Measurements from ENCODE around the gene PDGFB.
"Not testable (repeated sequence)": the region's sequence is repeated elsewhere in the genome, so short reads cannot be mapped to it uniquely, and the experiment has no call there.

The PDGFB gene

GRCh38 chr22:39223091-39223710, 21.6 kb downstream of the PDGFB start:
- no peak for DNase-seq

GRCh38 chr22:39221999-39222686, 22.6 kb downstream of the PDGFB start:
- DNase-seq: no peak

DNA sequence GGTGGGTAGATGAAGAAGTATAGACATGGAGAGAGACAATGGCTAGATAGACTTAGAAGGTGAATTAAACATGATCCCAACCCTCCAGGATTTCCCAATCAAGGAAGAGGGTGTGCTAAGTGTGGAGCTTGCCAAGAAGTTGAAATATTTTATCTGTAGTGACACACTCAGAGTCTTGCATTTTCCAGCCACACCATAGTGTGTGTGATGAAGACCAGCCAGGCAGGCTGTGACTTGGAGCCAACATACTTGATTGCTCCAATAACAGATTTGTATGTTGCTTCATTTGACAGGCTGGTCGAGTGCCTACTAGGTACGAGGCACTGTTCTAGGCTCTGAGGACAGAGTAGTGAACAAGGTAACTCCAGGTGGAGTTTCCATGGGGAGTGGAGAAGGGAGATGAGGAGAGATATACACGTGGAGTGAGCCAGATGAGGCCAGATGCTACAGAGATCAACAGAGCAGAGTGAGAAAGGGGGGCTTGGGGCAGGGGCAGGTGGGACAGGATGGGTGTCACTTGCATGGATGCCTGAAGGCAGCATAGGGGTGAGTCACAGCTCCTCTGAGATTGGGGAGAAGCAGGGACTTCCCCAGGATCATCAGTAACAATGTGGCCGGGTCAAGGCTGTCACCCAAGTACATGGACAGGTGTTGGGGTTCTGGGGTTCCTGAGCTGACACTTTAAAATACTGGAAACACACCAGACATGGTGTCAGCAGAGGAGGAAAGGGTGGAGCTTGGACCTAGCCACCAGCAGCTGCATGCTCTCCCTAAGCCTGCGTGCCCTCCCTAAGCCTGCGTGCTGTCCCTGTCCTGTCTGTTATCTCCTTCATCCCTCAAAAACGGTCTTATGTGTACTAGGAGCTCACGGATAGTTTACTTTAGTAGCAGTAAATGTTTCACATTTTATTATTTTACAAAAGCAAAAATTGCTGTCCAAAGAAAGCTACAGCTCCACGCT, 23.6 kb downstream of the PDGFB start:
- DNase-seq: no peak

GRCh38 chr22:39220450-39220849, 24.3 kb downstream of the PDGFB start:
- DNase-seq: no peak

- DNase-seq: no peak
Observed at GRCh38 chr22:39219071-39220039, 25.4 kb downstream of the PDGFB start.

- DNase-seq: not testable (repeated sequence)
Observed at GRCh38 chr22:39218432-39218831, 26.4 kb downstream of the PDGFB start.

- DNase-seq: no peak
Observed at GRCh38 chr22:39216143-39216490, 28.7 kb downstream of the PDGFB start.

DNA sequence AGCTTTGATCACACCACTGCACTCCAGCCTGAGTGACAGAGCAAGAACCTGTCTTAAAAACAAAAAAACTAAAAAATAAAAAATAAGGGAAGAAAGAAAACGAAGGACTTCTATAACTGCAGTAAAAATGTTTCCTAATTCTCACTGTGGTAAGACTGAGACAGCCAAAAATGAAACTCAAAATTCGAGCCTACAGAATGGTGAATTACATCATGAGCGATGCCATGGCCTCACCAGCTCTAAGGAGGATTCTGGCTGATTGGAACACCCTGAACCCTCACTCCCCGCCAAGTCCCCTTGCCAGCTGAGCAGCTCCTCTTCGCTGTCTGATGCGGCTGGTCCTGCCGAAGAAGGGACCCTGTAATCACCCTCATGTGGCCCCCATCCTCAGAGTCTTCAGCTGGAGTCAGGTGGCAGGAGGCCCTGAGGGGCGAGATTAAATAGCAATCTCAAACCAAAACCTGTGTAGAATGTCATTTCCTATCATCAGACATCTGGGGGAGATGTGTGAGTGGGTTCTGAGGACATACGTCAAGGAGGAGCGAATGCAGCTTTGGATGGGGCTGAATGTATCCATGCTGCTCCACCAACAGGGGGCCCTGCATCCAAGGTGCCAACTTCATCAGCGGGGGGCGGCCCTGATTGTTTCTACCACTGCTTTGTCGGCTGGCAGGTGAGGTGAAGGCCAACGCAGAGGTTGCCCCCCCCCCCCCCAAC, 29.2 kb downstream of the PDGFB start:
- DNase-seq: no peak

DNA sequence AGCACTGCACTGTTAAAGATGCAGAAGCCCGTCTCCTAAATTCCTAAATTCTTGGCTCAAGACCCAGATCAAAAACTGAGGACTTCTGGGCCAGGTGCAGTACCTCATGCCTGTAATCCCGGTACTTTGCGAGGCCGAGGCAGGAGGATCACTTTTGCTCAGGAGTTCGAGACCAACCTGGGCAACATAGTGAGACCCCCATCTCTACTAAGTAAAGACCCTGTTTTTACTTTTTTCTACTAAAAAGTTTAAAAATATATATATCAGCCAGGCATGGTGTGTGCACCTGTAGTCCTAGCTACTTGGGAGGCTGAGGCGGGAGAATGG, 29.7 kb downstream of the PDGFB start:
- no peak for DNase-seq

DNA sequence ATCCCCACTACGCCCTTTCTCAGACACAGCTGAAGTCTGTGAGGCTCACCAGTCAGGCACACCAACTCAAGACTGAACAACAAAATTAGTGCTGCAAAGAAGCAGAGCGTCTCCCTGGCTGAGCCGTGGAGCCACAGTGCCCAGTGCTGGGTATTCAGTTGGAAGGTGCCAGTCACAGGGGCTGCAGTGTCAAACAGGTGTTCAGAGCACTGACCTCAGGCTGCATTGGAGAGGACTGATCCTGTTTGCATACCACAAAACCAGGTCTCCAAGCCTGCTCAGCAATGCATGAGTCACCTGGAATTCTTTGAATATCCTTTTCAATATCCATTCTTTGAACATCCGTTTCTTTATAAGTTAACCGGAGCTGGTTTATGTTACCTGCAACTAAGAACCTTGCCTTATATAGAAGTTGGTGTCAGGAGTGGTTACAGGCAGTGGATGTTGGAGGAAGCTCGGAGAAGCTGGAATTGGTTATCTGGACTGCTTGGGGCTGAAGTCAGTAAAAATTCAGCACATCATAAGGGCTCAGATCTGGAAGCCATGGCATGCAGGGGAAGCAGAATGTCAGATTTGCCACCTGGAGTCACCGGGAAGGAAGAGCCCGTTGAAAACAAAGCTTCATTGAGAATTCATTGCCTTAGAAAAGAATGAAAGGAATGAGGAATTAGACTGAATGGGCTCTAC, 30.3 kb downstream of the PDGFB start:
- DNase-seq: peak; percentile 56

DNA sequence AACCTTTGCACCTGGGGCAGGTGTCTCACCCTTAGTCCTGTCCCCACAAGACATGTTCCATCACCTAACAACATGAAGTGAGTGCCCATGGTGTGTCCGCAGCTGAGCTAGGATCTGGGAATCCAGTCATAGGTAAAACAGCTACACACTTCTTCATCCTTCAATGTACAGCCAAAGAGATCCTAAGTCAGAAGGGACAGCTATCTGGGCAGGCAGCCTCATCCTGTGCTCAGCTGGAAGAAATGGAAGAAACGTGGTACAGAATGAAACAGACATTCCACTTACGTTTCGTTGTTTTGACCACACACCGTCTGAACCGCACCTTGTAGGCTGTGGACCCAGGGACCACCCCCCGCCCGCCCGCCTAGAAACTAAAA, 30.8 kb downstream of the PDGFB start:
- DNase-seq: no peak

GRCh38 chr22:39212721-39213376, 31.9 kb downstream of the PDGFB start:
- DNase-seq: no peak

GRCh38 chr22:39209756-39210155, 35.0 kb downstream of the PDGFB start:
- no peak for DNase-seq

- no peak for DNase-seq
Observed at GRCh38 chr22:39208013-39208680, 36.6 kb downstream of the PDGFB start.

- DNase-seq: no peak
Observed at GRCh38 chr22:39207141-39208012, 37.4 kb downstream of the PDGFB start.

DNA sequence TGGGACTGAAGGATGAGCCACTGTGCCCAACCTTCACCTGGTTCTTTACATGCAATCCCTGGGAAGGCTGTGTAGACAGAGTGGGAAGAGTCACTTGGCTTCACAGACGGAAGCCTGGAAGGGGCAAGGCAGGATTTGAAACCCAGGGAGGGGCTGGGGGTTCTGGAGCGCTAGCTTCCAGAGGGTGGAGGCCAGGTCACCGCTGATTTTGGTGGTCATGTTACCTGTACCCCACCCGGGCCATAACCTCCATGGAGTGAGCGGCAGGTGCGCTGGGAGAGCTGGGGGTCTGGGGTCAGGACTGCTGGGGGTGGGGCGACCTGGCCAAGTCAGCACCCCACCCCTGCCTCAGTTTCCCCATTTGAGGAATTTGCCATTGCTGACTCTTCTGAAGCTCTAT, 38.3 kb downstream of the PDGFB start:
- no peak for DNase-seq

GRCh38 chr22:39205344-39206021, 39.3 kb downstream of the PDGFB start:
- no peak for DNase-seq

GRCh38 chr22:39204216-39204615, 40.6 kb downstream of the PDGFB start:
- no peak for DNase-seq

GRCh38 chr22:39197578-39197977, 47.2 kb downstream of the PDGFB start:
- DNase-seq: no peak

All from 8988T (cell line).